CD4-positive, alpha-beta T cell treated with Interleukin-15 for 4 hours (primary cell): ENCODE data around the gene MAD2L1BP.
A peak's percentile ranks its signal among the peaks of the same experiment; 100 is the strongest.

Source experiments
- DNase-seq: peaks from one replicate; pipeline ENCODE4 v3.0.0-alpha.2; 2020; ENCODE audit warnings: low spot score

MAD2L1BP gene

GRCh38 chr6:43683708-43684455, 48.2 kb downstream of the MAD2L1BP start:
- DNase-seq = no peak

- no peak for DNase-seq
These were observed 51.4 kb downstream of the MAD2L1BP start for GRCh38 chr6:43687079-43687436.

- DNase-seq = peak; percentile 72
These were observed 52.1 kb downstream of the MAD2L1BP start, which contains the start of gene MRPS18A for GRCh38 chr6:43687437-43688347. MRPS18A (minus strand) TSS chr6:43687791; CDS start chr6:43687779, 12 bp downstream.

- no peak for DNase-seq
These were observed 53.8 kb downstream of the MAD2L1BP start for GRCh38 chr6:43689421-43689820.
